Measurements from ENCODE around the gene ISM1. TPM values are rescaled to one million over a fixed set of nuclear protein-coding genes. Genes with fewer than 3 reads are reported as not detected.

ISM1 gene
- under 0.01 and 0.15 TPM in 2 replicates for total RNA-seq

GRCh38 chr20:13220904-13221297 lies at the start of gene ISM1:
Gene ISM1 (plus strand): TSS chr20:13221274. CDS start chr20:13221777, 503 bp downstream.

Other genes starting within 250 kb of the ISM1 start
- gene SPTLC3, start 212.3 kb upstream of the ISM1 start, total RNA-seq = 4.8 and 6.6 TPM in 2 replicates